Naive thymus-derived CD4-positive, alpha-beta T cell (primary cell): Measurements from ENCODE around the gene CDK5. TPM values are rescaled to one million over a fixed set of nuclear protein-coding genes. Genes with fewer than 3 reads are reported as not detected.
A peak's percentile ranks its signal among the peaks of the same experiment; 100 is the strongest.

Experiments used
- ATAC-seq: fragments of 150-1000 bp; cut with Tn5 transposase; 2 replicates; pipeline ENCODE4 v1.10.0; 2021; ENCODE audit warnings: mild to moderate bottlenecking, moderate library complexity
- CTCF ChIA-PET: fragments of 350-600 bp; sonication (Branson Sonifier 250); formaldehyde crosslinking; loops from one replicate; lab custom pipeline; 2021; ENCODE audit warnings: antibody characterized with exemption; lab: Charles Lee
- POLR2A ChIA-PET: fragments of 350-600 bp; sonication (Branson Sonifier 250); formaldehyde crosslinking; loops from one replicate; lab custom pipeline; 2021; ENCODE audit warnings: antibody characterized with exemption, inconsistent platforms; lab: Charles Lee
- DNase-seq, 9 donors: peaks; one replicate each; pipeline versions ENCODE4 v3.0.0 to v3.0.0-alpha.2; 2020 to 2022; ENCODE audit warnings: mixed read lengths in 1 of 9
- H3K27ac ChIP-seq: one replicate; pipeline ENCODE4 v1.7.0; 2013; ENCODE audit warnings: mild to moderate bottlenecking, low read depth, low read length, moderate library complexity
- H3K27me3 ChIP-seq, 2 donors: one replicate each; pipeline ENCODE4 v1.7.0; 2013; ENCODE audit warnings: low read length in 2 of 2, mild to moderate bottlenecking in 2 of 2, moderate library complexity in 2 of 2; ENCODE audit not compliant: control insufficient read depth in 2 of 2, insufficient read depth in 2 of 2
- H3K36me3 ChIP-seq, 3 experiments: 1 replicate in 2 of 3; 2 replicates in 1 of 3; pipeline ENCODE4 v1.7.0; 2013; ENCODE audit warnings: low read length in 3 of 3, mild to moderate bottlenecking in 3 of 3, moderate library complexity in 1 of 3; ENCODE audit not compliant: insufficient read depth in 3 of 3, control insufficient read depth in 2 of 3
- H3K4me1 ChIP-seq, 2 donors: one replicate each; pipeline ENCODE4 v1.7.0; 2013; ENCODE audit warnings: low read length in 2 of 2, mild to moderate bottlenecking in 2 of 2, moderate library complexity in 1 of 2; ENCODE audit not compliant: control insufficient read depth in 2 of 2, insufficient read depth in 2 of 2
- H3K4me3 ChIP-seq: 2 replicates; pipeline ENCODE4 v1.7.0; 2013; ENCODE audit warnings: mild to moderate bottlenecking, low read length
- H3K9me3 ChIP-seq, 3 experiments: 1 replicate in 2 of 3; 2 replicates in 1 of 3; pipeline ENCODE4 v1.7.0; 2013; ENCODE audit warnings: low read length in 3 of 3; ENCODE audit not compliant: control insufficient read depth in 2 of 3
- H3K27ac Mint-ChIP-seq, 9 donors: one replicate each; pipeline ENCODE4 v1.8.0; 2020 to 2022; ENCODE audit warnings: mixed read lengths in 9 of 9, mild to moderate bottlenecking in 8 of 9, moderate library complexity in 5 of 9, inconsistent platforms in 2 of 9
- H3K27me3 Mint-ChIP-seq, 5 donors: one replicate each; pipeline ENCODE4 v1.8.0; 2021 to 2022; ENCODE audit warnings: mixed read lengths in 5 of 5, mild to moderate bottlenecking in 1 of 5
- H3K36me3 Mint-ChIP-seq, 5 donors: one replicate each; pipeline ENCODE4 v1.8.0; 2020 to 2022; ENCODE audit warnings: mixed read lengths in 5 of 5, mild to moderate bottlenecking in 3 of 5, inconsistent platforms in 1 of 5
- H3K4me1 Mint-ChIP-seq, 7 donors: one replicate each; pipeline ENCODE4 v1.8.0; 2020 to 2022; ENCODE audit warnings: mixed read lengths in 7 of 7, mild to moderate bottlenecking in 3 of 7, inconsistent platforms in 1 of 7
- H3K4me3 Mint-ChIP-seq, 10 donors: one replicate each; pipeline ENCODE4 v1.8.0; 2020 to 2022; ENCODE audit warnings: mild to moderate bottlenecking in 10 of 10, mixed read lengths in 10 of 10, moderate library complexity in 6 of 10, inconsistent platforms in 2 of 10
- H3K9me3 Mint-ChIP-seq, 11 donors: one replicate each; pipeline ENCODE4 v1.8.0; 2020 to 2022; ENCODE audit warnings: mixed read lengths in 11 of 11, mild to moderate bottlenecking in 4 of 11, inconsistent platforms in 1 of 11, moderate library complexity in 1 of 11
- intact Hi-C, 2 donors: fragments of 100-400 bp; cut with micrococcal nuclease; formaldehyde crosslinking; loops; one replicate each; pipeline ENCODE4 v1.15.1; 2023
- polyA plus RNA-seq, 2 donors: library from polyadenylated mRNA; unstranded; fragments of 300-500 nt; fragmentation: Illumina TruSeq; gene quantifications; one replicate each; pipeline ENCODE4 v1.2.3, GENCODE V29; 2021
- total RNA-seq, 6 experiments: library from RNA in 5 of 6; stranded (reverse) in 5 of 6; gene quantifications; 1 replicate in 5 of 6; 2 replicates in 1 of 6; pipeline ENCODE4 v1.2.3 and lab custom pipeline; 2021 to 2026

CDK5 gene
- total and polyA plus RNA-seq, 7 experiments from 2014 or later = 4.2 to 20.2 (median 7.7) TPM

DNA sequence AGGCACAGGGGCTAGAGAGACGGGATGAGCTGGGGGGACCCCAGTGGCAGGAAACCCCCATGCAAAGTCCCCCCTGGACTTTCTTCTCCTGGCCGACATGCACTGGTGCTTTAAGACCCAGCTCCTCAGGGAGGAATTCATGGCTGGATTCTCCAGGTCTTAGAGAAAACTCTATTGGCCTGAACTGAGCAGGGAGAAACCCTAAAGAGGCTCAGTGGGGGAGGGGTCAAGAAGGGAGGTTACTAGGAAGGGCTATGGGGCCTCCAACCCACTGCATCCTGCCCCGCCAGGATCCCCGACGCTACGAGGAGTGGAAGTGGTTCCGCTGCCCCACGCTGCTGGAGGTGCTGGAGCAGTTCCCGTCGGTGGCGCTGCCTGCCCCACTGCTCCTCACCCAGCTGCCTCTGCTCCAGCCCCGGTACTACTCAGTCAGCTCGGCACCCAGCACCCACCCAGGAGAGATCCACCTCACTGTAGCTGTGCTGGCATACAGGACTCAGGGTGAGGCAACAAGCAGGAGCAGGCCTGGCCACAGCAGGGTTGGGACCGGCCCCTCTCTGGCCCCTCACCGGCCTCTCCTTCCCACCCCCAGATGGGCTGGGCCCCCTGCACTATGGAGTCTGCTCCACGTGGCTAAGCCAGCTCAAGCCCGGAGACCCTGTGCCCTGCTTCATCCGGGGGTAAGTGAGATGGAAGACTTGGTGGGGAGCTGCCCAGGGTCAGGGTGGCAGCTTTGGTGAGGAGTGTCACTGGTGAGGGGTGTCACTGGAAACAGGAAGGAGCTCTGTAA lies 47.2 kb downstream of the CDK5 start:
- intact Hi-C loops = loop anchor here (5.0 kb wide), 3 partner anchors 217 to 688 kb away; partner anchors contain the start of genes ABCF2 (in 1 of the 2), ACTR3C (in 1 of the 2) and LRRC61 (in 1 of the 2)
- Mint-ChIP-seq H3K27ac (peak overlapping the region; percentile 81 to 99 (median 94)), H3K9me3 (peaks cover 0 to 4% (median 0%) of the 10 kb centered on the region in 11 donors), H3K4me1 (peaks cover 47 to 88% (median 76%) of the 10 kb centered on the region in 7 donors), H3K4me3 (peak overlapping the region; percentile 37 to 85 (median 66)), H3K36me3 (peaks cover 0 to 18% (median 0%) of the 10 kb centered on the region in 5 donors), H3K27me3 (no peaks in the 10 kb centered on the region)
- Histone ChIP-seq H3K9me3 (no peaks in the 10 kb centered on the region), H3K36me3 (no peaks in the 10 kb centered on the region), H3K4me1 (peaks cover 64 to 81% of the 10 kb centered on the region in 2 donors), H3K27me3 (no peaks in the 10 kb centered on the region), H3K27ac (peak overlapping the region; percentile 73), H3K4me3 (no peak overlapping the region)
- ATAC-seq (no peak), DNase-seq (peak in 6 of 9 donors; percentile 39 to 56 (median 50))
- ChIA-PET POLR2A (interaction anchor here (0.6 to 4.9 kb wide), 18 partner anchors 9 to 435 kb away, joined by 3 to 33 read pairs (median 3); partner anchors contain the start of genes ABCB8 and NOS3), CTCF (interaction anchor here (0.6 to 5.1 kb wide), 11 partner anchors 8 to 529 kb away, joined by 3 to 29 read pairs (median 4); partner anchors contain the start of gene NOS3)

DNA sequence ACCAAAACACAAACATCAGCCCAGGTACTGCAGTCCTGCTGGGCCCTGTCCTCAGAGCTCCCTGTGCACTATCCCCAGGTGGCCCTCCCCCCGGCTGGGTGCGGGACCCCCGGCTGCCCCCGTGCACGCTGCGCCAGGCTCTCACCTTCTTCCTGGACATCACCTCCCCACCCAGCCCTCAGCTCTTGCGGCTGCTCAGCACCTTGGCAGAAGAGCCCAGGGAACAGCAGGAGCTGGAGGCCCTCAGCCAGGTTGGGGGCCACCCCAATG lies 47.7 kb downstream of the CDK5 start:
- Histone ChIP-seq H3K4me3 (no peak overlapping the region), H3K9me3 (no peaks in the 10 kb centered on the region), H3K4me1 (peaks cover 60 to 76% of the 10 kb centered on the region in 2 donors), H3K27ac (peak overlapping the region; percentile 73), H3K36me3 (no peaks in the 10 kb centered on the region), H3K27me3 (no peaks in the 10 kb centered on the region)
- no peak for DNase-seq
- no peak for ATAC-seq
- Mint-ChIP-seq H3K4me3 (peak overlapping the region in 5 of 10 donors; percentile 57 to 79 (median 65)), H3K36me3 (peaks cover 0 to 12% (median 0%) of the 10 kb centered on the region in 5 donors), H3K27ac (peak overlapping the region; percentile 81 to 99 (median 94)), H3K9me3 (peaks cover 0 to 4% (median 0%) of the 10 kb centered on the region in 11 donors), H3K27me3 (no peaks in the 10 kb centered on the region), H3K4me1 (peaks cover 42 to 87% (median 75%) of the 10 kb centered on the region in 7 donors)
- CTCF ChIA-PET = interaction anchor here (0.7 to 5.1 kb wide), 6 partner anchors 8 to 140 kb away, joined by 3 to 29 read pairs (median 12); partner anchors contain the start of gene NOS3
- intact Hi-C loops = loop anchor here (5.0 kb wide), 3 partner anchors 217 to 688 kb away; partner anchors contain the start of genes ABCF2 (in 1 of the 2), ACTR3C (in 1 of the 2) and LRRC61 (in 1 of the 2)
- POLR2A ChIA-PET = interaction anchor here (0.6 to 4.9 kb wide), 12 partner anchors 10 to 277 kb away, joined by 3 to 33 read pairs (median 4); partner anchors contain the start of genes ABCB8 and NOS3

DNA sequence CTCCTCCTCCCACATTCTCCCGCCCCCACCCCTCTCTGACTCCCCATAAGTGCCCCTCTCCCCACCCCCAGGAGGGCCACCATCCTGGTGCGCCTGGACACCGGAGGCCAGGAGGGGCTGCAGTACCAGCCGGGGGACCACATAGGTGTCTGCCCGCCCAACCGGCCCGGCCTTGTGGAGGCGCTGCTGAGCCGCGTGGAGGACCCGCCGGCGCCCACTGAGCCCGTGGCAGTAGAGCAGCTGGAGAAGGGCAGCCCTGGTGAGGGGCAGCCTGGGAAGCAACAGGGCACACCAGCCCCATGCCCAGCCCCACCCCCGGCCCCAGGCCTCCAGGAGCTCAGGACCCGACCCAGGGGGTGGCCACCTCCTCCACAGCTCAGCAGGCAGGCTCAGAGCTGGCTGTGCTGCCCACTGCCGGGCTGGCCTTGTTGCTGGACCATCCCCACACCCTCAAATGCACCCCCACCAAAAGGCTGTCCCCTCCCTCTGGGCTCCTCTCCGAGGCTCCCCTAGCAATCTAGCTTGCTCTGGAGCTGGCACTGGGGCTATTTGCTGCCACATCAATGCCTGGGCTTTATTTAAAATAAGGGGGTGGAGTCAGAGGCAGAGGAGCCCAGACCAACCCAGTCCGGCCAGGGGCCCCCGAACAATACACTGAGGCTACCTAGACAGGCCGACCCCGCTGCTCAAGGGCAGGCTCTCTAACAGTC lies 48.2 kb downstream of the CDK5 start:
- Mint-ChIP-seq H3K27me3 (no peaks in the 10 kb centered on the region), H3K9me3 (peaks cover 0 to 4% (median 0%) of the 10 kb centered on the region in 11 donors), H3K4me3 (peak overlapping the region in 2 of 10 donors; percentile 60 to 81), H3K36me3 (peaks cover 0 to 11% (median 2%) of the 10 kb centered on the region in 5 donors), H3K27ac (peak overlapping the region in 6 of 9 donors; percentile 43 to 99 (median 88)), H3K4me1 (peaks cover 42 to 84% (median 72%) of the 10 kb centered on the region in 7 donors)
- Histone ChIP-seq H3K4me1 (peaks cover 56 to 71% of the 10 kb centered on the region in 2 donors), H3K4me3 (no peak overlapping the region), H3K9me3 (no peaks in the 10 kb centered on the region), H3K36me3 (no peaks in the 10 kb centered on the region), H3K27ac (peak overlapping the region; percentile 73), H3K27me3 (no peaks in the 10 kb centered on the region)
- CTCF ChIA-PET = interaction anchor here (0.7 to 5.1 kb wide), 7 partner anchors 9 to 140 kb away, joined by 3 to 29 read pairs (median 8); partner anchors contain the start of gene NOS3
- intact Hi-C loops = loop anchor here (5.0 kb wide), 3 partner anchors 218 to 687 kb away; partner anchors contain the start of genes ABCF2 (in 1 of the 2), ACTR3C (in 1 of the 2) and LRRC61 (in 1 of the 2)
- ATAC-seq (no peak), DNase-seq (no peak)
- POLR2A ChIA-PET = interaction anchor here (0.6 to 2.7 kb wide), 10 partner anchors 10 to 276 kb away, joined by 3 to 17 read pairs (median 4); partner anchors contain the start of gene ABCB8

DNA sequence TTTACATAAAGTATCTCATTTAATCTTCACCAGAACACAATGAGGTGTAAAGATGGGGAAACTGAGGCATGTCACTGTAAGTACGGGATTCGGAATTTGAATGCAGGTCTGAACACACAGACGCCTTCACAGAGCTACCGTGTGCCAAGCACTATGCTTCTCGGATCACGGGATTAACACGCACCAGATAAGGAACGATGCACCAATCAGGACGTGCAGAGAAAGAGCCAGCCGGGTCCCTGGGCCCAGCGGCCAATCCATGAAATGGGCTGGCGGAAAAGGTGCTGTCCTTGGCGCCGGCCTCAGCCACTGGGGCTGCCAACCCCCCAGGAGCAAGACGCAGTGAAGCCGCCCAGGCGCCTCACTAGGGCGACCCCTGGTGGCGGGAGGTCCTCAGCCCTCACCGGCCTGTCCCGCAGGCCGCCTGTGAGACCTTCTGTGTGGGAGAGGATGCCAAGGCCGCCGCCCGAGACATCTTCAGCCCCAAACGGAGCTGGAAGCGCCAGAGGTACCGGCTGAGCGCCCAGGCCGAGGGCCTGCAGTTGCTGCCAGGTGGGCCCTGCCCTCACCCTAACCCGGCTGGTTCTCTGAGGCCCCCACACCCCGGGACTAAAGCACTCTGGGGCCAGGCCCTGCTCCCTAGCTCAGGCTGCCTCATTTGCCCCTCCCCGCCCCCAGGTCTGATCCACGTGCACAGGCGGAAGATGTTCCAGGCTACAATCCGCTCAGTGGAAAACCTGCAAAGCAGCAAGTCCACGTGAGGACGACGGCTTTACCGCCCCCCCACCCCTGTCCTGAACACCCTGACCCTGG lies 49.0 kb downstream of the CDK5 start:
- H3K9me3 ChIP-seq = no peaks in the 10 kb centered on the region
- CTCF ChIA-PET = interaction anchor here (1.3 to 5.1 kb wide), 6 partner anchors 9 to 45 kb away, joined by 4 to 29 read pairs (median 8); partner anchors contain the start of gene ABCB8
- no peaks in the 10 kb centered on the region for H3K36me3 ChIP-seq
- Mint-ChIP-seq H3K27ac (peak overlapping the region; percentile 73 to 97 (median 91)), H3K27me3 (no peaks in the 10 kb centered on the region), H3K4me3 (peak overlapping the region; percentile 80 to 90 (median 85)), H3K4me1 (peaks cover 39 to 77% (median 64%) of the 10 kb centered on the region in 7 donors), H3K9me3 (peaks cover 0 to 2% (median 0%) of the 10 kb centered on the region in 11 donors), H3K36me3 (peaks cover 0 to 10% (median 4%) of the 10 kb centered on the region in 5 donors)
- H3K4me1 ChIP-seq = peaks cover 49 to 66% of the 10 kb centered on the region in 2 donors
- peak overlapping the region; percentile 62 for H3K4me3 ChIP-seq
- POLR2A ChIA-PET = interaction anchor here (0.7 to 2.7 kb wide), 9 partner anchors 9 to 50 kb away, joined by 3 to 21 read pairs (median 7); partner anchors contain the start of gene ABCB8
- intact Hi-C loops = loop anchor here in 1 of 2 donors (1.0 kb wide), 1 partner anchor 10 kb away; no protein-coding TSS in a partner anchor
- H3K27ac ChIP-seq = peak overlapping the region; percentile 73
- DNase-seq (peak; percentile 45 to 82 (median 65)), ATAC-seq (peak; percentile 59)
- H3K27me3 ChIP-seq = no peaks in the 10 kb centered on the region

DNA sequence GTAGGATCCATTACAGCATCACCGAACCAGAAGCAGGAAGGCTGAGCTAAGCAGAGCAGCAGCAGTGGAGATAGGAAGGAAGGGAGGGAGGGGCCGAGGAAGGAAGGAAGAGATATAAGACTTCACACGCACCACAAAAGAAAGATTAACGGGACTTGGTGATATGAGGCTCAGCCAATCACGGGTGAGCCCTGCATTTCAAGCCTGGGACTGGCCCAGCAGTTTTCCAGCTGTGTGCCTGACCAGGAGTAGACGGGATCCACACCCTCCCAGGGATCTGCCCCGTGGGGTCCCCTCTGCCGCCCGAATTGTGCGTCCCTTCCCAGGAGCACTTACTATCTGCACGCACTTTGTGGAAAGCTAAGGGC lies 49.6 kb downstream of the CDK5 start:
- H3K36me3 ChIP-seq = no peaks in the 10 kb centered on the region
- peak overlapping the region; percentile 62 for H3K4me3 ChIP-seq
- ATAC-seq = peak; percentile 61
- Mint-ChIP-seq H3K36me3 (peaks cover 0 to 10% (median 7%) of the 10 kb centered on the region in 5 donors), H3K9me3 (peaks cover 0 to 2% (median 0%) of the 10 kb centered on the region in 11 donors), H3K4me1 (peaks cover 39 to 75% (median 65%) of the 10 kb centered on the region in 7 donors), H3K4me3 (peak overlapping the region; percentile 80 to 90 (median 85)), H3K27ac (peak overlapping the region; percentile 73 to 97 (median 91)), H3K27me3 (no peaks in the 10 kb centered on the region)
- no peaks in the 10 kb centered on the region for H3K9me3 ChIP-seq
- H3K4me1 ChIP-seq = peaks cover 46 to 63% of the 10 kb centered on the region in 2 donors
- peak overlapping the region; percentile 73 for H3K27ac ChIP-seq
- ChIA-PET POLR2A (interaction anchor here (0.7 to 2.7 kb wide), 11 partner anchors 9 to 80 kb away, joined by 3 to 21 read pairs (median 3); partner anchors contain the start of gene ABCB8), CTCF (interaction anchor here (1.3 to 5.1 kb wide), 7 partner anchors 10 to 110 kb away, joined by 4 to 29 read pairs (median 6); partner anchors contain the start of gene ABCB8)
- H3K27me3 ChIP-seq = no peaks in the 10 kb centered on the region
- DNase-seq = peak in 4 of 9 donors; percentile 53 to 61 (median 58)
- intact Hi-C loops = loop anchor here in 1 of 2 donors (1.0 kb wide), 1 partner anchor 10 kb away; no protein-coding TSS in a partner anchor
